ENCODE measurements around the gene UMAD1.

- TF ChIP-seq, protein P1, sequence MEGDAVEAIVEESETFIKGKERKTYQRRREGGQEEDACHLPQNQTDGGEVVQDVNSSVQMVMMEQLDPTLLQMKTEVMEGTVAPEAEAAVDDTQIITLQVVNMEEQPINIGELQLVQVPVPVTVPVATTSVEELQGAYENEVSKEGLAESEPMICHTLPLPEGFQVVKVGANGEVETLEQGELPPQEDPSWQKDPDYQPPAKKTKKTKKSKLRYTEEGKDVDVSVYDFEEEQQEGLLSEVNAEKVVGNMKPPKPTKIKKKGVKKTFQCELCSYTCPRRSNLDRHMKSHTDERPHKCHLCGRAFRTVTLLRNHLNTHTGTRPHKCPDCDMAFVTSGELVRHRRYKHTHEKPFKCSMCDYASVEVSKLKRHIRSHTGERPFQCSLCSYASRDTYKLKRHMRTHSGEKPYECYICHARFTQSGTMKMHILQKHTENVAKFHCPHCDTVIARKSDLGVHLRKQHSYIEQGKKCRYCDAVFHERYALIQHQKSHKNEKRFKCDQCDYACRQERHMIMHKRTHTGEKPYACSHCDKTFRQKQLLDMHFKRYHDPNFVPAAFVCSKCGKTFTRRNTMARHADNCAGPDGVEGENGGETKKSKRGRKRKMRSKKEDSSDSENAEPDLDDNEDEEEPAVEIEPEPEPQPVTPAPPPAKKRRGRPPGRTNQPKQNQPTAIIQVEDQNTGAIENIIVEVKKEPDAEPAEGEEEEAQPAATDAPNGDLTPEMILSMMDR (IDR thresholded peaks at IDR 0.05): no peak
- no peak for TF ChIP-seq POLR2A (IDR thresholded peaks at IDR 0.05)
Measured at GRCh38 chr7:7779888-7780287, 139.3 kb downstream of the UMAD1 start.
